GM21723 (cell line): Measurements from ENCODE around the gene EIPR1.

ENCODE experiments used
- ATAC-seq: cut with Tn5 transposase; IDR thresholded peaks from one replicate; pipeline ENCODE4 v1.9.1; 2021; ENCODE audit warnings: mild to moderate bottlenecking, moderate library complexity; ENCODE audit not compliant: unreplicated experiment

Gene EIPR1

GRCh38 chr2:3309496-3310355 is 67.9 kb downstream of the EIPR1 start:
- ATAC-seq = no peak

- ATAC-seq = no peak
These were observed 69.7 kb downstream of the EIPR1 start for GRCh38 chr2:3307901-3308300.

GRCh38 chr2:3307236-3307635 is 70.4 kb downstream of the EIPR1 start:
- no peak for ATAC-seq

- no peak for ATAC-seq
These were observed 71.7 kb downstream of the EIPR1 start for GRCh38 chr2:3305952-3306351.

GRCh38 chr2:3305431-3305830 is 72.2 kb downstream of the EIPR1 start:
- ATAC-seq = no peak

GRCh38 chr2:3303583-3304406 is 73.8 kb downstream of the EIPR1 start:
- peak; percentile 97 for ATAC-seq

- peak; percentile 5 for ATAC-seq
These were observed 74.7 kb downstream of the EIPR1 start for GRCh38 chr2:3302751-3303582.

- no peak for ATAC-seq
These were observed 75.2 kb downstream of the EIPR1 start for GRCh38 chr2:3302421-3302750.

GRCh38 chr2:3301001-3301400 is 76.6 kb downstream of the EIPR1 start:
- no peak for ATAC-seq

GRCh38 chr2:3300224-3300995 is 77.2 kb downstream of the EIPR1 start:
- ATAC-seq = no peak

GRCh38 chr2:3299703-3300102 is 77.9 kb downstream of the EIPR1 start:
- no peak for ATAC-seq

GRCh38 chr2:3299130-3299529 is 78.5 kb downstream of the EIPR1 start:
- ATAC-seq = no peak

- no peak for ATAC-seq
These were observed 79.4 kb downstream of the EIPR1 start for GRCh38 chr2:3298191-3298590.

- no peak for ATAC-seq
These were observed 80.1 kb downstream of the EIPR1 start for GRCh38 chr2:3297523-3297922.

GRCh38 chr2:3296182-3296972 is 81.2 kb downstream of the EIPR1 start:
- no peak for ATAC-seq

- no peak for ATAC-seq
These were observed 83.1 kb downstream of the EIPR1 start for GRCh38 chr2:3294493-3294892.

- ATAC-seq = no peak
These were observed 83.5 kb downstream of the EIPR1 start for GRCh38 chr2:3294069-3294468.

- no peak for ATAC-seq
These were observed 84.4 kb downstream of the EIPR1 start for GRCh38 chr2:3293221-3293620.

- ATAC-seq = no peak
These were observed 85.2 kb downstream of the EIPR1 start for GRCh38 chr2:3292416-3292815.

GRCh38 chr2:3291750-3292149 is 85.9 kb downstream of the EIPR1 start:
- no peak for ATAC-seq
